ENCODE results near the gene ERC2. TPM values are rescaled to one million over a fixed set of nuclear protein-coding genes. Genes with fewer than 3 reads are reported as not detected.

ERC2 gene
- total and polyA plus RNA-seq, 2 of the 13 experiments (the other 11 are each of a cell fraction or from before 2014, with no cell fraction given): 0.16 to 0.22 TPM

GRCh38 chr3:56314842-56315241 is 153.4 kb downstream of the ERC2 start (continued):
- no peak for TF ChIP-seq HMGXB3 (CRISPR knock-in tag; IDR thresholded peaks at IDR 0.05; ENCODE audit: borderline replicate concordance)
- no peak for TF ChIP-seq RXRA (CRISPR knock-in tag; IDR thresholded peaks at IDR 0.05)
- no peak for TF ChIP-seq ZKSCAN5 (CRISPR knock-in tag; IDR thresholded peaks at IDR 0.05)
- no peak for TF ChIP-seq EZH2 (conservative IDR thresholded peaks at IDR 0.05; ENCODE audit: low read depth, low read length)
- TF ChIP-seq SMYD3 (CRISPR knock-in tag; IDR thresholded peaks at IDR 0.05): no peak

- H3K27ac ChIP-seq (ENCODE audit: extremely low read length, insufficient read depth, low read length): no peak overlapping the region
- no peak overlapping the region for H2AFZ ChIP-seq (ENCODE audit: low read length)
- no peaks in the 10 kb centered on the region for H3K4me1 ChIP-seq (ENCODE audit: insufficient read depth, low read length)
- no peak overlapping the region for H3K4me2 ChIP-seq (ENCODE audit: low read depth, low read length)
- no peaks in the 10 kb centered on the region for H3K36me3 ChIP-seq (replicated peaks in 1 of 2; ENCODE audit: control insufficient read depth in 1 of 2, insufficient read depth in 2 of 2, low read length in 2 of 2)
- in situ Hi-C loops (cut with HindIII; ENCODE audit: extremely low pct_ligation_motif_present, low pct_unique_long_range_greater_than_20kb) (no loop called here), intact Hi-C loops (cut with micrococcal nuclease; ENCODE audit: unreplicated experiment) (no loop called here)
- ChIA-PET CTCF (ENCODE audit: low intra/inter-chr PET ratio, low total read pairs) (no interaction called here), POLR2A (no interaction called here)
- FAIRE-seq (no peak), DNase-seq (ENCODE audit: low spot score) (no peak), ATAC-seq (no peak)
- H3K9me3 ChIP-seq (ENCODE audit: low read length): no peaks in the 10 kb centered on the region
- H4K20me1 ChIP-seq (ENCODE audit: insufficient read depth, low read length): no peaks in the 10 kb centered on the region
- no TSS peak for BruUV-seq (replicated peaks)
- no peak overlapping the region for H3K9ac ChIP-seq (ENCODE audit: insufficient read depth, low read depth, low read length)
- 21% methylated on average over 3 of the region's 3 CpGs for whole genome bisulfite sequencing (ENCODE audit: low lambda C conversion rate)
- no peaks in the 10 kb centered on the region for H3K79me2 ChIP-seq (ENCODE audit: insufficient read depth, low read length)
- H3K27me3 ChIP-seq (ENCODE audit: control insufficient read depth in 1 of 2, insufficient read depth in 2 of 2, low read length in 2 of 2): no peaks in the 10 kb centered on the region
- no peak overlapping the region for H3K4me3 ChIP-seq (replicated peaks in 1 of 3; ENCODE audit: insufficient read depth in 1 of 3, low read depth in 2 of 3, low read length in 3 of 3)
- TF ChIP-seq TERF1 (CRISPR knock-in tag; IDR thresholded peaks at IDR 0.05) (no peak), PRDM10 (CRISPR knock-in tag; IDR thresholded peaks at IDR 0.05; ENCODE audit: low read depth) (no peak), ZNF260 (CRISPR knock-in tag; IDR thresholded peaks at IDR 0.05; ENCODE audit: borderline replicate concordance, low read depth) (no peak), ZNF281 (CRISPR knock-in tag; IDR thresholded peaks at IDR 0.05; ENCODE audit: borderline replicate concordance) (no peak), ZNF510 (CRISPR knock-in tag; IDR thresholded peaks at IDR 0.05; ENCODE audit: low read depth) (no peak), YY1 (IDR thresholded peaks at IDR 0.05; ENCODE audit: insufficient read depth, insufficient replicate concordance, low read depth, low read length) (no peak)
Observed at GRCh38 chr3:56309465-56309864, 158.8 kb downstream of the ERC2 start.
